ENCODE measurements around the gene MIF4GD. TPM values are rescaled to one million over a fixed set of nuclear protein-coding genes. Genes with fewer than 3 reads are reported as not detected.
"Not testable (repeated sequence)": the region's sequence is repeated elsewhere in the genome, so short reads cannot be mapped to it uniquely, and the experiment has no call there.

MIF4GD gene
- polyA plus RNA-seq, 3 donors = 18.5 to 22.3 (median 20.4) TPM

DNA sequence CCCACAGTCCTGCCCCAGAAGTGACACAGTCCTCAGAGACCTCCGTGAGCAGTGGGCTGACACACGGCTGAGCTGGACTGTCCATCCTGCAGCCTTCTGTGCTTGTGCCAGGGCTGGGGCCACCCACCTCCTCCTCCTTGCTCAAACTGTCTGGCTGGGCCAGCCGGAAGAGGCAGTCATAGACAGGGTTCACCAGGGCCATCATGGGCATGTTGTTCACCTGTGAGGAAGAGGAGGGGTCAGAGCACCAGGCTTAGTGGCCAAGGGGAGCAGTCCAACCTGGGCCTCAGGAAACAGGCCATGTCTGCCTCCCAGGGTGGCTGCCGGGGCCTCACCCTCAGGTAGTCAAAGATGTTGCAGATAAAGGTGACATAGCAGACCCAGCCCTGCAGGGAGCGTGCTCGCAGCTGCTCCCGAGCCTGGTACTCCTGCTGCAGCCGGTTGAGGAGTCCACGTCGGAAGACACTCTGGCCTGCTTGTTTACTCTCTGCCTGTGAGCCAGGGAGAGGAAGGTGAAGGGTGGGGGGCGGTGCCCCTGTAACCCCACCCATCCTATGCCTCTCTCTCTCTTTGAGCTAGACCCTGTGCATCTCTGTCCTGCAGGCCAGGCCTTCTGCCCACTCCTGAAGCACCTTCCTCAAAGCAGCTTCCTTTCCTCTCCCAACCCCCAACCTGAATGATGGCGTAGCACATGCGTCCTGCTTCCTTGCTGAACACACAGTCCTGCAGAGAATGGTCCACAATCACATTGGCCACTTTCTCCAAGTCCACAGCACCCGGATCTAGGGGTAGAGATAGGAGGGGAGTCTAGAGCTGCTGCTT lies 3.4 kb downstream of the MIF4GD start:
- no peak for DNase-seq (ENCODE audit: extremely low read depth in 1 of 11, low read depth in 9 of 11, low spot score in 4 of 11)

DNA sequence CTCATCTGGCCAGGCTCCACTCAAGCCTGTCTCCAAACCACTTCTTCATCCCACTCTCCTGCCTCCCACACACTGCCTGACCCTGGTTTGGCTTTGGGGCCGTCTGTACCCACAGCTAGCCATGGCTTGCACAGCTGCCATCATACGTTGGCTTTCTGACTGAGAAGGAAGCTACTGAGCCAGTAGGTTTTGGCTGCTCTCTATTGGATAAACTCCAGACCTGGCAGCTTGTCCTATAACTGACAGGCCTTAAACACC lies 3.9 kb downstream of the MIF4GD start:
- no peak for DNase-seq (ENCODE audit: extremely low read depth in 1 of 11, low read depth in 9 of 11, low spot score in 4 of 11)

DNA sequence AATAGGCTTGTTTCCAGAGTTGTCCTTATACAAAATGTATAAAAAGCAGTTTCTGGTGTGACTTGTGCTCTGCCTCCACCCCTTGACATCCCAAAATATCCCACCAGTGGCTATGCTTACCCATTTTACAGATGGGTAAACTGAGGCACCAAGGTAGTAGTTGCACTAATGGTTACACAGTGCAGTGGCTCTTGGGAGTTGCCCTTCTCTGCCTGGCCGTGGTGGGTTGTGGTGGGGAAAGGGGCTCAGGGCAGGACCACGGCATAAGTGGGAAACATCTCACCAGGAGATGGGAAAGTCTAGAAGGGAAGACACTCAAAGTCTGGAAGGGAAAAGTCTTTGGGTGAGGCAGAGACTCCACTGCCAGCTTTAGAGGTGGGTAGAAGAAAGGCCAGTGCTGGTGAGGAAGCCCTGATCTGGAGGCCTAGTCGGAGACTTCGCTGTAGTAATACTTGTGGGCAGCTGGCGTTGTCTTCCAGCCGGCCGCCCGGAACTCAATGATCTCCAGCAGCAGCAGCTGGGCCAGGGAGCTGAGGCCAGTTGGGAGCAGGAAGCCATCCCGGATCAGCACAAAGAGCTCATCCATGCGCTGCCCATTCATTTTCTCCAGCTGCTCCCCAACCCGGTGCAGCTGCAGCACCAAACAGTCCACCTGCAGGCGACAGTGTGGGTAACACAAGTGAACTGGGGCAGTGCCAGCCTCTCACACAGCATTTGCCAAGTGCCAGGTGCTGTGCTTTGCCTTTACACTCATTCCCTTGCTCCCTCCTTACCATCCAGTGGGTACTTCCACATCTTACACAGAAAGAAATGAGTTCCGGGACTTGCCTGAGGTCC lies 4.5 kb downstream of the MIF4GD start:
- DNase-seq (ENCODE audit: extremely low read depth in 1 of 11, low read depth in 9 of 11, low spot score in 4 of 11) = no peak

DNA sequence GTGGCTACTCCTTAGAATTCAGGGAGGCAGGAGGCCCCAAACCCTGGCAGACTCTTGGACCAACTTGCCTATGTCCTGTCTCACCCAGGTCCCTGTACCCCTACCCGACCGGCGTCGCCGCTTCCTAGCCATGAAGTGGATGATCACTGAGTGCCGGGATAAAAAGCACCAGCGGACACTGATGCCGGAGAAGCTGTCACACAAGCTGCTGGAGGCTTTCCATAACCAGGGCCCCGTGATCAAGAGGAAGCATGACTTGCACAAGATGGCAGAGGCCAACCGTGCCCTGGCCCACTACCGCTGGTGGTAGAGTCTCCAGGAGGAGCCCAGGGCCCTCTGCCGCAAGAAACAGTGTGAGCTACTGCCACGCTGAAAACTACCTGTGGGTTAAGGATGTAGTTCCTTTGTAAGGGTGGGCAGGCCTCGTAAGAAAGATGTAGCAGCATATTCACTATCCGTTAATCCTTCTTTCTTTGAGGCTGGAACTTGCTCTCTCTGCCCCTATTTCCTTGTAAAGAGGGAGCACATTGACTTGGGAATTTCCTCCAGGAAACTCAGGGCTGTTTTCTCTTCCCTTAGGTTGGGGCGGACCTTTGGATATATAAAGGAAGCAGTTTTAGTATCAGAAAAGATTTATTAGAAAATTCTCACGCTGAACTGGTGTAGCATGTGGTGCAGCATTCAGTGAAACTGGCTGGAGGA lies 5.3 kb downstream of the MIF4GD start:
- no peak for DNase-seq (ENCODE audit: extremely low read depth in 1 of 11, low read depth in 9 of 11, low spot score in 4 of 11)

DNA sequence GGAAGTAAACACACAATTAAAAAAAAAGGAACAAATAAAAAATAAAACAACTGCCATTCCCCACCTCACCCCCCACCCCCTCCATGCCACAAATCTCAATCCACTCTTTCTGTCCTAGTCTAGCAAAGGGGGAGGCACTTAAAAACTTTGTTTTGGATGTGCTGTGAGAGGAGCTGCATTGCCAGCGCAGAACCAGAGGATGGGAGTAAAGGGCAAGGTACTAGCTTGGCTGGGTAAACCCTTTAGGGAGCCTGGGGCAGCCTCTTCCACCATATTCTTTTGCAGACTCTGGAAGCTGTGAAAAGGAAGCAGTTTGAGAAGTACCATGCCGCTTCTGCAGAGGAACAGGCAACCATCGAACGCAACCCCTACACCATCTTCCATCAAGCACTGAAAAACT lies 8.0 kb downstream of the MIF4GD start:
- DNase-seq (ENCODE audit: extremely low read depth in 1 of 11, low read depth in 9 of 11, low spot score in 4 of 11) = no peak

DNA sequence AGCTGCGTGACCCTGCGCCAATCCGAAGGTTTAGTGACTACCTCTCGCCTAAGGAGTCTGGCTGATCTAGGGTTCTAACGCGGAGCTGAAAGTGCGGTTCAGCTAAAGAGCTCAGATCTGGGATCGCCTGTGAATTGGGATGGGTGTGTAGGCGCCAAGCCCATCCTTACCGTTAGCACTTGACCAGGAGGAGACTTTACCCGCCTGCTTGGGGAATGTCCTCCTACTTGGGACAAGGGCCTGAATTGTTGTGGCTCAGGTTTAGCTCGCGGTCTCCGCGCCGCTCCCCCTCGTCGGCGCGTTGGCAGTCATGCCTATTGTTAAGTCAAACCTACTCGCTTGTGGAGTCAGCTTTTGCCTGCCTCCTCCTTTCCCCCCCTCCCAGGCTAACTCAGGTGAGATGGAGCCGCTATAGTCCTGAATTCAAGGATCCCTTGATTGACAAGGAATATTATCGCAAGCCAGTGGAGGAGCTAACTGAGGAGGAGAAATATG lies 8.9 kb downstream of the MIF4GD start:
- peak in 1 of 11 donors; percentile 22 for DNase-seq (ENCODE audit: extremely low read depth in 1 of 11, low read depth in 9 of 11, low spot score in 4 of 11)

DNA sequence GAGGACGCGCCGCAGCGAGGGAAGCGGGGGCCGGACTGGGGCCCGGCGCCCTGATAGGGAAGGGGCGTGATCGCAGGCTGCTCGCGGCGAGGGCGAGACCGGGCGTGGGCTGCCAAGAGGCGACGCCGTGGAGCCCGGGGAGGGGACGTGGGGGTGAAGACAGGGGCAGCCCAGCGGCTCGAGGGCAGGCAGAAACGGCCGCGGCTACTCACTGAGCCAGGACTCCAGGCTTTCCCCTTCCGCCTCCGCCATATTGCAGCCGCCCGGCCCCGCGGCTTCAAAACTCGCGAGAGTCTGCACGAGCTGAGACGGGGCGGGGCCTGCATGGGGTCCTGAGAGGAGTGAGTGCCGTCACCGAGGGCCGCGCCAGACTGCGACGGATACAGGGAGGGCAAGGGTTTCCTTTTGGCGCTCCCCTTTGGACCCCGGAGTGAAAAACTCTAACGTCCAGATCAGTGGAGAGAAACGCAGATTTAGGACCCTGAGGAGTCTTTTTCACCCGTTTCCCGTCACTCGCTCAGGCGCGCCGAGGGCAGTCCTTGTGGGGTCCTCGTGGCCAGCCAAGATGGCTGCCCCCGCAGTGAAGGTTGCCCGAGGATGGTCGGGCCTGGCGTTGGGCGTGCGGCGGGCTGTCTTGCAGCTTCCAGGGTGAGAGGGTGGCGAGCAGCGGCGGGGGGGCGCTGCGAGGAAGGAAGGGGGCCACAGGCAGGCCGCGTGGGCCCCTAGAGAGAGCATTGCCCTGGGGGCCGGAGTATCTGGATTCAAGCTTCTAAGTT lies 9.5 kb downstream of the MIF4GD start, which contains the start of the genes GGA3 and MRPS7:
GGA3 (minus strand) TSS at position 271 of the 776 bp plus-strand sequence; CDS start at position 252, 19 bp downstream.
MRPS7 (plus strand) TSS at position 544 of the 776 bp plus-strand sequence; CDS start at position 566, 22 bp downstream.
- peak; percentile 83 to 98 (median 93) for DNase-seq (ENCODE audit: extremely low read depth in 1 of 11, low read depth in 9 of 11, low spot score in 4 of 11)

DNA sequence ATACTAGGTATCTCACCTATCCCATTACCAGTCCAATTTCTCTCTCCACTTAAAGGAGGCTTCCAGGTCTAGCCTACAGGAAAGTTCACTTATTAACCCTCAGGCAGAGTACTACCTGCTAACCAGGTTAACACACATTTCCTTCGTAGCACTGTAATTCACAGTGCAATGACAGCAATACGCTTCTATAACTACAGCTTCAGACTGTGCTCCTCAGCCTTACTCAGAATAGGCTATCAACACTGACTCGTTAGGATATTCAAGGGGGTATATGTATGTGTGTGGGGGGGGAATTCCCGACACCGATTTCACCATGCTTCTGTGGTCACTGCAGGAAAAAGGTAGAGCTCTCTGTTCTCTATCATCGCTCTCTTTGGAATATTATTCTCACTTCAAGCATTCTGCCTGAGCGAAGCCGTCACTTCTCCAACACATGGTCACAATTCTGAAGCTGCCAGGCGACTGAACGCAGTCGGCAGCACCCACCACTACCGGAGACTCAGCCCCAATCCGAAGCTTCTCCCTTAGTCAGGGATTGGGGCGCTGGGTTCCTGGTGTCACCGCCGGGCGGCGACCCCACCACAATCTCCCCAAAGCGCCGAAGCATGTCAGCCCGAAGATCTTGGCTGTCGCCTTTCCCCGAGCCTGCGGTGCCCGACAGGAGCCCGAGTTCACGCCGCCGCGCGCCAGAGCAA lies 10.2 kb downstream of the MIF4GD start:
- DNase-seq (ENCODE audit: extremely low read depth in 1 of 11, low read depth in 9 of 11, low spot score in 4 of 11) = no peak

DNA sequence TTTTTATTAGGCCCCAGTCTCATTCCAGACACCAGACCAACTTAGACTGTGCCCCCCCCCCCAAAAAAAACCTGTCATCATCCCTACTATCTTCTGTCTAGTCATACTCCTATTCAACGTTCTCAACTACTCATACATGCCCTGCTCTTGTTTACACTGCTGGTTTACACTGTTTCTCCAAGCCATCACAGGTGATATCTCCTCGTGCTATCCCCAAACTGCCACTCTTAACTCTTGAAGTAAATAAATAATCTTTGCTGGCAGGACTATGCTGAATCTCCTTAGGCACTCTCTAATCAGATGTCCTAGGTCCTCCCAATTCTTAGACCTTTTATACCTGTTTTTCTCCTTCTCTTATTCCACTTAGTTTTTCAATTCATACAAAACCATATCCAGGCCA lies 13.8 kb downstream of the MIF4GD start:
- DNase-seq (ENCODE audit: extremely low read depth in 1 of 11, low read depth in 9 of 11, low spot score in 4 of 11) = not testable (repeated sequence)

DNA sequence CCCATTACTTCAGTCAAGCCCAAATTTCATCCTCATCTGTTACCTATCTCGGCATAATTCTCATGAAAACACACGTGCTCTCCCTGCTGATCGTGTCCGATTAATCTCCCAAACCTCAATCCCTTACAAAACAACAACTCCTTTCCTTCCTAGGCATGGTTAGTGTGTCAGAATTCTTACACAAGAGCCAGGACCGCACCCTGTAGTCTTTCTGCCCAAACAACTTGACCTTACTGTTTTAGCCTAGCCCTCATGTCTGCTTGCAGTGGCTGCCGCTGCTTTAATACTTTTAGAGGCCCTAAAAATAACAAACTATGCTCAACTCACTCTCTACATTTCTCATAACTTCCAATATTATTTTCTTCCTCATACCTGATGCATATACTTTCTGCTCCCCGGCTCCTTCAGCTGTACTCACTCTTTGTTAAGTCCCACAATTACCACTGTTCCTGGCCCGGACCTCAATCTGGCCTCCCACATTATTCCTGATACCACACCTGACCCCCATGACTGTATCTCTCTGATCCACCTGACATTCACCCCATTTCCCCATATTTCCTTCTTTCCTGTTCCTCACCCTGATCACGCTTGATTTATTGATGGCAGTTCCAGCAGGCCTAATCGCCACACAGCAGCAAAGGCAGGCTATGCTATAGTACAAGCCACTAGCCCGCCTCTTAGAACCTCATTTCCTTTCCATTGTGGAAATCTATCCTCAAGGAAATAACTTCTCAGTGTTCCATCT lies 14.9 kb downstream of the MIF4GD start:
- not testable (repeated sequence) for DNase-seq (ENCODE audit: extremely low read depth in 1 of 11, low read depth in 9 of 11, low spot score in 4 of 11)

DNA sequence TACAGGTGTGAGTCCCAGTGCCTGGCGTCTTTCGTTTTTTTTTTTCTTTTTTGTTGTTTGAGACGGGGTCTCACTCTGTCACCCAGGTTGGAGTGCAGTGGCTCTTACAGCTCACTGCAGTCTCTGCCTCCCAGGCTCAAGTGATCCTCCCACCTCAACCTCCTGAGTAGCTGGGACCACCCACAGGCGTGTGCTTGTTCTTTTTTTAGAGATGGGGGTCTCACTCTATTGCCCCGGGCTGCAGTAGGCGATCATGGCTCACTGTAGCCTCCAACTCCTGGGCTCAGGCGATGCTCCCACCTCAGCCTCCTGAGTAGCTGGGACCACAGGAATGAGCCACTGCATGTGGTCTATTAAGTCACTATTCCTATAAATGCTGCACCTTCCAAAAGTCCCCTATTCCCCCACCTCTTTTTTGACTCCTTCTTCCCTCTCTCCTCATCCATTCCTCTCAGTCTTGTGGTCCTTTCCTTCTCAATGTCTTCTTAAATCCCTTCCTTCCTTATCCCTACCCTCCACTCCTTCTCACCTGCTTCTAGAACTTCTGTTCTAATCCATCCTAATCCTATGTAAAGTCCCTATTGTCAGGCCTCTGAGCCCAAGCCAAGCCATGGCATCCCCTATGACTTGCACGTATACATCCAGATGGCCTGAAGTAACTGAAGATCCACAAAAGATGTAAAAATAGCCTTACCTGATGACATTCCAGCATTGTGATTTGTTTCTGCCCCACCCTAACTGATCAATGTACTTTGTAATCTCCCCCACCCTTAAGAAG lies 18.8 kb downstream of the MIF4GD start:
- no peak for DNase-seq (ENCODE audit: extremely low read depth in 1 of 11, low read depth in 9 of 11, low spot score in 4 of 11)

DNA sequence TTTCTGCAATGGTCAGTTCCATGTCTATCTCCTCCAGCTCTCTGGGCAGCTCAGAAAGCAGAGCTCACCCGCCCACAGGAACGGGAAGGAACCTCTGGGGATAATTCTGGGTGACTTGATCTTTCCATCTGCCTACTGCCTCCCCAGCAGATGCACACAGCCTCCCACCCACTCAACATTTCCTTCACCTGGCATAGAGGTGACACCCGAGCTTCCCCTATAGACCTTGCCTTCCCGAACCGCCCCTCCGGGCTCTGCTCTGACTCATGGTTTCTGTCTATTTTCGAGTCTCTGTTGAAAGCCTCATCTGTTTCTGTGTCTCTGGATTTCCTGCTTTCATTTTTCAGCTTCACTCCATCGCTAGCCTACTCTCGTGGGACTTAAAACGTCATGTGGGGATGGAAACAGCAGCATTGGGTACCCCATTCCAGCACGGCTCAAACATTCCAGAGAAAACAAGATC lies 21.0 kb downstream of the MIF4GD start:
- no peak for DNase-seq (ENCODE audit: extremely low read depth in 1 of 11, low read depth in 9 of 11, low spot score in 4 of 11)

DNA sequence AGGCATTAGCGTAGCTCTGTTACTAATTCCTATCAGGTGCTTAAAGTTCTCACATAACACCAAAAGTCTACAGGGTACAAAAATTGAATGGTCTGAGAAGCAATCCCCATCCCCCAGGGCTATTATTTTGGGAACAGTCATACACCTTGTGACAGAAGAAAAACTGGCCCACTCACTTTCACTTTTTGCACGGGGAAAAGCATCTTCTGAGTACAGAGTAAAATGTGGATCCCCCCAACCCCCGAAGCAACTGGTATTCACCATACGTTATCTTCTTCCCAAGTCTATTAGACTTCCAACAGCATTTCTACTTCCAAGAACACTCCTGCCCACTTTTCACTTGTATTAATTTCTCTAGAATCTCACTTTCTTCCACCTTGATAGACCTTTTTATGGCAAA lies 21.5 kb downstream of the MIF4GD start:
- no peak for DNase-seq (ENCODE audit: extremely low read depth in 1 of 11, low read depth in 9 of 11, low spot score in 4 of 11)

DNA sequence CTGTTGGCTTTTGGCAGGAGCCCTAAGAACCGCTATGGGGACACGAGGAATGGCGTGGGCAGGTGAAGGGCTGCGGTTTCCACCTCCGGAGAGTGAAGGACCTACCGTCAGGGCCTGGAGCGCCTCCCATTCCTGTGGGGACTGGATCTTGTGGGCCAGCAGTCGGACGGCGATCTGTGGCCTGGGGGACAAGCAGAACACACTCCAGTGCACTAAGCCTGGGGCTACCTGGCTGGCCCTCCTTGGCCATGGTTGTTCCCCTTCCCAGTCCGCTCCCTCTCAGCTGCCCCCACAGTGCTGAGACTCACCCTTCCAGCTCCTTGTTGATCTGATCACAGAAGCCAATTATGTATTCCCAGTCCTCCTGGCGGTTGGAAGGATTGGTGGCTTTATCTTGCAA lies 24.6 kb downstream of the MIF4GD start:
- no peak for DNase-seq (ENCODE audit: extremely low read depth in 1 of 11, low read depth in 9 of 11, low spot score in 4 of 11)

DNA sequence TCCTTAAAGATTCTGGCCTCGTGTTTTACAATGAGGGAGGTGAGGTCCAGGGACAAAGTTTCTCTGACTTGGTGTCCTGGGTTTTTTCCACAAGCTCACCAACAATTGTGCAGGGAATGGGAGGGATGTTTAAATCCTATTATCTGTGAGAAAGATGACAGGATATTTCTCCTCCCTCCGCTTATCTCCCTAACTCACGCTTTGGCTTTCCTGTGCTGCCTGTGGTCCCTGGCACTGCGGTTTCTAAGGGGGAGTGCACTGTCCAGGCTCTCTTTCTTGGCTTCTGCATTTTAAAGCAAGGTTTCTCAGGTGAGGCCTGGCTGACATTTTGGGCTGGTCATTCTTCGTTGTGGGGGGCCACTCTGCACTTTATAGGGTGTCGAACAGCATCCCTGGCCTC lies 26.0 kb downstream of the MIF4GD start:
- DNase-seq (ENCODE audit: extremely low read depth in 1 of 11, low read depth in 9 of 11, low spot score in 4 of 11) = no peak

DNA sequence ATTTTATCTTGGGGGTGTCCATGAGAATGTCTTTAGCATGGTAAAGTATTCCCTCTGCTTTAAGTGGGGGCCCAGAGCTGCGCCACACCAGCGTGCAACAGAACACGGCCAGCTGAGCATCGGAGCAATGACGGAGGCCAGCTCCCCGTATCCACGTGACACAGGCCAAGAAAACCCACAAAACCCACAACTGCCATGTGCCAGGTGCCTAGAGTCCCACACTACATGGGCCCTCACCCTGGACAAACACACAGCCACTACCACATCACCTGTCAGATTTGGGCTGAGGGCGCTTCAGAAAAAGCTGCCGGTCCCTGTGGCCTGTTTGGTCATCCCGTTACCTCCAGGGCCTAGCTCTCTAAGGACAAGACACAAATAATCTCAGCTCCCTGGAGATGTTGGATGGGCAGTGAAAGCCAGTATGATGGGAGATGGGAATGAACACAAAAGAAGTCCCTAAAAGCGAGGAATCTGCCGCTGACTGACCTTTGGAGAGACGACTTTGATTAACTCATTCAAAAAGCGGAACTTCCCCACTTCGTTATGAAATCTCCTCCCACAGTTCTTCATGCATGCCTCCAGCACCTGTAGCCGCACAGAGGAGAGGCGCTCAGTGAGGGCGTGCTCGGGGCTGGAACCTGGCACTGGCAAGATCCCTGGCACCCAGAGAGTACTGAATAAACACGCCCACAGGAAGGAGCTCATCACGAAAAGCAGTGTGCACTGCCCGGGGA lies 26.7 kb downstream of the MIF4GD start:
- DNase-seq (ENCODE audit: extremely low read depth in 1 of 11, low read depth in 9 of 11, low spot score in 4 of 11) = no peak

All from renal cortex interstitium (tissue), 11 donors.